ENCODE results near the gene PALLD.

PALLD gene

GRCh38 chr4:168569931-168570276 lies 73.1 kb downstream of the PALLD start:
- H3K4me3 ChIP-seq (ENCODE audit: control insufficient read depth, low read depth, low read length): no peak overlapping the region
- TF ChIP-seq CTCF (IDR thresholded peaks at IDR 0.05; ENCODE audit: control insufficient read depth, insufficient read depth, low read depth, low read length, missing control alignments): no peak
- no peak for DNase-seq (ENCODE audit: low read depth)

- TF ChIP-seq CTCF (IDR thresholded peaks at IDR 0.05; ENCODE audit: control insufficient read depth, insufficient read depth, low read depth, low read length, missing control alignments): no peak
- DNase-seq (ENCODE audit: low read depth): no peak
- H3K4me3 ChIP-seq (ENCODE audit: control insufficient read depth, low read depth, low read length): no peak overlapping the region
Measured at GRCh38 chr4:168570466-168570865, 73.6 kb downstream of the PALLD start.

DNA sequence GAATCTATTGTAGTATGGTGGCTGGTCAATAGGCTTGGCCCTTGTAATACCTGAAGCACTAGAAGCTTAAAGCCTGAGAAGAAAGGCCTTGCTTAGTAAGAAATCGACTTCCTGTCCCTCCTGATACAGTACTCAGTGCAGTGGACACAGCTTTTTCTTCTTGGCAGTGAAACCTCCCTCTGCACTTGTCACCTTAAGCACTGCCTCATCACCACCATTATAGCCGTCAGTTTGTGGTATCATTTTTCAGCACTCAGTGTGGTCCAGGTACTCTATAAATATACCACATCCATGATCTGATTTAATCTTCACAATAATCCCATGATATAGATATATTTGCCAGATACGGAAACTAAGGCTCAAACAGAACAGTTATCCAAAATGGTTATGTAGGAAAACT lies 75.2 kb downstream of the PALLD start:
- H3K4me3 ChIP-seq (ENCODE audit: control insufficient read depth, low read depth, low read length): no peak overlapping the region
- no peak for TF ChIP-seq CTCF (IDR thresholded peaks at IDR 0.05; ENCODE audit: control insufficient read depth, insufficient read depth, low read depth, low read length, missing control alignments)
- no peak for DNase-seq (ENCODE audit: low read depth)

- no peak for DNase-seq (ENCODE audit: low read depth)
Measured at GRCh38 chr4:168573870-168574269, 77.0 kb downstream of the PALLD start.

DNA sequence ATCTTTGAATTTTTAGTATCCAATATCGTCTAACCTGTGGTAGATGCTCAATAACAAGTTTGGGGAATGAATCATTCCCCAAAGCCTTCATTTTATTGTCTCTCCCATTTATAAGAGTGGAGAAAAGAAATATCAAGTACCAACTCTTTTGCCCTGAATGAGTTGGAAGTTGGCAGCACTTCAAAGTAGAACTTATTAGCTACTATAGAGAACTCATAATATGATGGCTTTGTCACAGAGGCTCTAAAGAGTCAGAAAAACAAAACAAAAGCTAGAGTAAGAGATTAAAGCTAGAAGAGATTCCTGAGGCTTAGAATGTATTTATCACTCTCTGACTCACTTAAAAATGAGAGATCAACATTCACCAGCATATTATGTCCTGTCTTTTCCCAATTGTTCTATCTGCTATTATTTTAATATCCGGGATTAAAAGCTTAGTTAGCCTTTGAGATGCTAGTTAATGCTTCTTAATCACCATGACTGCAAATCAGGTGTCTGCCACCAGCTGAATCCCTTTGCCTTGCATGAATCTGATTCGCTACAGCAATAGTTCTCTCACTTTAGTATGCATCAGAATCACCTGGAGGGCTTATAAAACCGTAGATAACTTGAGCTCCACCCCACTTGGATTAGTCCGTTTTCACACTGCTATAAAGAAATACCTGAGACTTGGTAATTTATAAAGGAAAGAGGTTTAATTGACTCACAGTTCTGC lies 77.9 kb downstream of the PALLD start:
- DNase-seq (ENCODE audit: low read depth): no peak
- H3K4me3 ChIP-seq (ENCODE audit: control insufficient read depth, low read depth, low read length): no peak overlapping the region
- TF ChIP-seq CTCF (IDR thresholded peaks at IDR 0.05; ENCODE audit: control insufficient read depth, insufficient read depth, low read depth, low read length, missing control alignments): no peak

More at GRCh38 chr4:168573870-168574269, 77.0 kb downstream of the PALLD start:
- no peak for TF ChIP-seq CTCF (IDR thresholded peaks at IDR 0.05; ENCODE audit: control insufficient read depth, insufficient read depth, low read depth, low read length, missing control alignments)
- H3K4me3 ChIP-seq (ENCODE audit: control insufficient read depth, low read depth, low read length): no peak overlapping the region

GRCh38 chr4:168575473-168575872 lies 78.6 kb downstream of the PALLD start:
- no peak overlapping the region for H3K4me3 ChIP-seq (ENCODE audit: control insufficient read depth, low read depth, low read length)
- TF ChIP-seq CTCF (IDR thresholded peaks at IDR 0.05; ENCODE audit: control insufficient read depth, insufficient read depth, low read depth, low read length, missing control alignments): no peak
- no peak for DNase-seq (ENCODE audit: low read depth)
